Anterior cingulate cortex (tissue), 58 donors: ENCODE results near the gene CEP126.
"Not testable (repeated sequence)": the region's sequence is repeated elsewhere in the genome, so short reads cannot be mapped to it uniquely, and the experiment has no call there.

Source experiments
- DNase-seq, 58 donors: peaks; one replicate each; lab custom pipeline; 2025; lab: John Stamatoyannopoulos, UW

The CEP126 gene

GRCh38 chr11:101929294-101929915 is 14.6 kb downstream of the CEP126 start:
- DNase-seq, result no peak

DNA sequence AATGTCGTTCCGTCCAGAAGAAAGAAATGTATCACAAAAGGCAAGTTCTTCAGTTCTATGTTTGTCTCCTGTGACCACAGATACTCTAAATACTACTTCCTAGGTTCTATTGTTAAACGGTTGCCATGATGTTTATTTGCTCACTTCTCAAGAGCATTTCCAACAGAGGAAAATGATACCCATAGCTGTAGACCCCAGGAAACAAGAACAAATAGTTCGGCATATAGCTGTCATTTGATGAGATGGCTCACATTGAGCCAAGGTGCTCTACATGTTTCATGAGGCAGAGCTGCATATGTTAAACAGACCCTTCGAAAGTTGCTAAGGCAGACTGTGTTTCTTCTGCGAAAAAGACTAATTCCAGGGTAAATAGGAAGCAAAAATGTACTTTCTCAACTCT is 16.9 kb downstream of the CEP126 start:
- DNase-seq, result no peak

DNA sequence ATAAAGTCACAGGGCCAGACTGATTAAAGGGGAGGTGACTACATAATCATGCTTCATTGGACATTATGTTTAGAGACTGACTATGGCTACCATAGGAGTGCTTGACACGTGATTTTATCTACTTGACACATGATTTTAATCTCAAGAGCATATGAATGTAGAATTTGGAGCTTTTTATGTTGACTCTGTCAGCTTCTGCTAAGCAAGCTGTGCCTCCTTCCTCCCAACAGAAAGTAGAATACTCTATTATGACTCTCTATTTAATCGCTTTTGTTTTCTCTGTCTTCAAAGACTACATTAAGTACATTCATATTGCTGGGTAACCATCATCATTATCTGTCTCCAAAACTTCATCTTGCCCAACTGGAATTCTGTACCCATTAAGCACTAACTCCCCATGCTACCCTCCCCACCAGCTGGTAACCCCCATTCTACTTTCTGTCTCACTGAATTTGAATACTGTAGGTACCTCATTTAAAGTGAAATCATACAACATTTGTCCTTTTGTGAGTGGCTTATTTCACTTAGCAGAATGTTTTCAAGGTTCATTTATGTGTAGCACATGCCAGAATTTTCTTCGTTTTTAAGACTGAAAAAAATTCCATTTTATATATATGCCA is 26.2 kb downstream of the CEP126 start:
- DNase-seq, result no peak

DNA sequence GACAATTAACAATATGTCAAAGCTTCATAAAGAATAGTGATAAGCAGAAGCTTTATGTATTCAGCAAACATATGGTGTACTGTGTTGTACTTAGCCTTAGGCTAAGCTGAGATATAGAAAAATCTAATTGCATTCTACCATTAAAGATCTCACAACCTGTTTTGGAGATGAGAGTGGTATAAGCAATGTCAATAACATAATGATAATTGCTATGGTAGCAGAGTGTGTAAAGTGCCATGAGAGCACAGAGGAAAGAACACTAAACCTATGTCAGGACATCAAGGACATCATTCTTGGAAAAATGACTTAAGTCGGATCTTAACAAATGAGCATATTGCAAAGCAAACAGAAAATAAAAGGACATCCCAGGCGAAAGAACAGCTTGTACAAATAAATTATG is 30.1 kb downstream of the CEP126 start:
- DNase-seq, result no peak

DNA sequence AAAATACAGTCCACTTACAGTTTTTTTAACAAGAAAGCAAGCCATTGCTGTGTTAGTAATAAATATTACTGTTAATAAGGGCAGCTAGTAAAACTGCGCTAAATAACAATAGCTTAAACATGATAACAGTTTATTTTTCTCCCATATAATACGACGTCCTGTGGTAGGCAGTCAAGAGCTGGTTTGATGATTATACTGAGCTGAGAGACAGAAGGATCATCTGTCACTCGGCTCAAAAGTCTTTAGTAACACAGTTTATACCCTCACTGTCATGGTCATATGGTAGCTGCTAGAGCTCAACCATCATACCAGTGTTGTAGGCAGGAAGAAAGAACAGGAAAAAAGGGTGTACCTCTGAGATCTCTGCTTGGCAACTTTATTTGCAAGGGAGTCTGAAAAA is 30.6 kb downstream of the CEP126 start:
- DNase-seq, result no peak

DNA sequence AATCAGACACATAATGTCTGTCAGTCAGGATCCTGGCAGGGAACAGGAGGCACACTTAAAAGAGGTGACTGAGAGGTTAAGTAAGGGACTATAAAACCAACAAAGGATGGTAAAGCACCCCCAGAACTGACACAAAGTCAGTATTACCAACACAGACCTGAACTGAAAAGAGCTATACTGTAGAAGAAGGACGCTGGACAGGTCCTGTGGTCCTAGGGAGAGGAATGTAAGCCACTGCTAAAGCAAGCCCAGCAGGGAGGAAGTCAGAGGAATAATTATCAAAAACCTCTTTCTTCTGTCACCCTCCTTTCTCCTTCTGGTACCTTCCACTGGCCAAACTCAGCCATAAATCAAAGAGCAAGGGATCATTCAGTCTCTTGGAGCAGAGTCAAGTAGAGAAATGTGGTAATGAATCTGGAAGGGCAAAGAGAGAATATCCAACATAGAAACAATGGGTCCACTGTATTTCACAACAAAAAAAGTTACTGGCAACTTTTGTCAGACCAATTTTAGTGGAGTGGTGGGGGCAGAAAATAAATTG is 34.9 kb downstream of the CEP126 start:
- no peak for DNase-seq

- no peak for DNase-seq
Observed at GRCh38 chr11:101955278-101955677, 40.5 kb downstream of the CEP126 start.

GRCh38 chr11:101955701-101956100 is 40.9 kb downstream of the CEP126 start:
- no peak for DNase-seq

- no peak for DNase-seq
Observed at GRCh38 chr11:101960231-101960630, 45.4 kb downstream of the CEP126 start.

- DNase-seq, result not testable (repeated sequence)
Observed at GRCh38 chr11:101964200-101964599, 49.4 kb downstream of the CEP126 start.

- DNase-seq, result no peak
Observed at GRCh38 chr11:101974255-101974654, 59.4 kb downstream of the CEP126 start.

DNA sequence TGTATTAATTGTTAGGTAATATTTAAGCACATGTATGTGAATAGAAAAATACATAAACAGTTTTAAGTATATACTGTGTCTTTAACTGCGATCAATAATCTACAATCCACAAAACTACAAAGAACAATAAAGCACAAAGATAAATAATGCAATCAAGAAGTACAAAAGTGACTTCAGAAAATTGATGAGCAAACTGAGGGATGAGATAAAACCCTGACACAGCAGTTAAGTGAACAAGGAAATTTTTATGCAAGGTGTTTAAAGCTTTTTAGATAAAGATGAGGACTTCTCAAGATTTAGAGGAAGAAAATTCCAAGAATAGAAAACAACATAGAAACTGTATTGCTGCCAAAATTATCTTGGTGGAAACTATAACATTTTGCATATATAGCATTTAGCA is 60.0 kb downstream of the CEP126 start:
- no peak for DNase-seq

DNA sequence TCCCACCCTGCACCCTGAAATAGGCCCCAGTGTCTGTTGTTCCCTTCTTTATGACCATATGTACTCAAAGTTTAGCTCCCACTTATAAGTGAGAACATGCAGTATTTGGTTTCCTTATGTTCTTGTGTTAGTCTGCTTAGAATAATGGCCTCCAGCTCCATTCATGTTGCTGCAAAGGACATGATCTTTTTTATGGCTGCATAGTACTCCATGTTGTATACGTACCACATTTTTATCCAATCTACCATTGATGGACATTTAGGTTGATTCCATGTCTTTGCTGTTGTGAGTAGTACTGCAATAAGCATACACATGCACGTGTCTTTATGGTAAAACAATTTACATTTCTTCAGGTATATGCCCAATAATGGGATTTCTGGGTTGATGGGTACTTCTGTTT is 60.9 kb downstream of the CEP126 start:
- no peak for DNase-seq

GRCh38 chr11:101987370-101987769 is 72.6 kb downstream of the CEP126 start:
- no peak for DNase-seq

DNA sequence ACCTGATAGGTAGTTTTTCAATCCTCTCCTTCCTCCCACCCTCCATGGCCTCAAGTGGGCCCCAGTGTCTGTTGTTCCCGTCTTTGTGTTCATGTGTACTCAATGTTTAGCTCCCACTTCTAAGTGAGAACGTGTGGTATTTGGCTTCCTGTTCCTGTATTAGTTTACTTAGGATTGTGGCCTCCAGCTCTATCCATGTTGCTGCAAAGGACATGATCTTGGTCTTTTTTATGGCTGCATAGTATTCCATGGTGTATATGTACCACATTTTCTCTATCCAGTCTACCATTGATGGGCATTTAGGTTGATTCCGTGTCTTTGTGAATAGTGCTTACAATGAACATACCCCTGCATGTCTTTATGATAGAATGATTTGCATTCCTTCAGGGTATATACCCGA is 78.4 kb downstream of the CEP126 start:
- DNase-seq, result no peak

DNA sequence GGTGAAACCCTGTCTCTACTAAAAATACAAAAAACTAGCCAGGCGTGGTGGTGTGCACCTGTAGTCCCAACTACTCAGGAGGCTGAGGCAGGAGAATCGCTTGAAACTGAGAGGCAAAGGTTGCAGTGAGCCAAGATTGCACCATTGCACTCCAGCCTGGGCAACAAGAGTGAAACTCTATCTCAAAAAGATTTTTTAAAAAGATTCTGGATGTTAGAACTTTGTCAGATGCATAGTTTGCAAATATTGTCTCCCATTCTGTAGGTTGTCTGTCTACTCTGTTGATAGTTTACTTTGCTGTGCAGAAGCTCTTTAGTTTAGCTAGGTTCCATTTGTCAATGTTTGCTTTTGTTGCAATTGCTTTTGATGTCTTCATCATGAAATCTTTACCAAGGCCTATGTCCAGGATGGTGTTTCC is 79.3 kb downstream of the CEP126 start:
- DNase-seq, result not testable (repeated sequence)

DNA sequence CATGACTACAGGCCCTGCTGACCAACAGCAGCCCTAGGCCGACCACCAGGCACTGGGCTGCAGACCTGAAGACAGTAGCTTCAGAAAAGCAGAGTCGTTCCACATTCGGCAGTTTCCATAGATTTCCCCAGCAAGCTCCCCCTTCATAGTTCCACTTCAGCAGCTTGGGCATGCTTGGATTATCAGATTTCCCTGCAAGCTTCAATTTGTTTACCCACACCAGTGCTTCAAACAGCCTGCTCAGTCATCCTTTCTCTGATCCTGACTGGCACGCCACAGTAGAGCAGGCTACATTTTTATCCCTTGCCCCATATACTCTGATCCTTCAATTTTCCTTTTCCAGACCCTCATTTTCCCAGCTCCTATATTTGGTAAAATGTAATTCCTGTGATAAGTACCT is 81.3 kb downstream of the CEP126 start:
- DNase-seq, result no peak

GRCh38 chr11:102001657-102002338 is 87.0 kb downstream of the CEP126 start:
- no peak for DNase-seq

DNA sequence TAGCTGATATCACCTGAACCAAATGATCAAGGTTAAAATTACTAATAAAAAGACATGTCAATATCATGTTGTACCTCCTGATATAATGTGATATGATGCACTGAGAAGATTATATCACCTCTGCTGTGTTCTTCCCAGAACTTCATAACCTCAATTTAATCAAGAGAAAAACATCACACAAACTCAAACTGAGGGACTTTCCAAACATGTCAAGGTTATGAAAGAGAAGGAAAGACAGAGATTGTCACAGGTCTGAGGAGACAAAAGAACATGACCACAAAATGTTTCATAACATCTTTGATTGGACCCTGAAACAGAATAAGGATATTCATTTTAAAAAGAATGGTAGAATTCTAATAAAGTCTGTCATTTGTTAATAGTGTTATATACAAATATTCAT is 89.4 kb downstream of the CEP126 start:
- no peak for DNase-seq

- no peak for DNase-seq
Observed at GRCh38 chr11:102005306-102005705, 90.5 kb downstream of the CEP126 start.

DNA sequence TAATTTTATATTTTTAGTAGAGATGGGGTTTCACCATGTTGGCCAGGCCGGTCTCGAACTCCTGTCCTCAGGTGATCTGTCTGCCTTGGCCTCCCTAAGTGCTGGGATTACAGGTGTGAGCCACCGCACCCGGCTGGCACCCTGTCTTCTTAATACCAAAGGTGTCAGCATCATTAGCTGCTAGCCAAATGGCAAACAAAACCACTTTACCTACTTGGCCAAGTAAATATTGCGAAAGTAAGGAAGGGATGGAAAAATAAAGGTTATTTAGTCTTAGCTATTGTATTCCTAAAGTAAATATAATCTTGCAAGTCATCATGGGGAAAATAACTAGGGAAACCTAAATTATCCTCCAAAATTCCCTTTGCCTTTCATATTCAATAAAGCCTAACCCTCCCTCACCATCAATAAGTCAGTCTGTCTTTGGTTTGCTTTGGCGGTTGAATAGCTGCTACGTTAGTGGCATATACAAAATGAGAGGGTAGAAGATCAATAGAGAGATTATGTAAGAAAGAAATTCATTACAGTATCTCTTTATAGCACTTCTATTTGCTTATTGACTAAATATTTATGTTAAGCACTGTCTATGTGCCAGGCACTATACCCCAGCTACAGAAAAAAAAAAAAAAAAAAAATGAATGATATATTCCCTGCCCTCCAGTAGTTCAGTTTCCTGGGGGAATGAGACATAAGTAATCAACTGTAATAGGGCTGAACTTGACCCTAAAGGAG is 92.2 kb downstream of the CEP126 start:
- DNase-seq, result no peak
